SU-DHL-6 (cell line): ENCODE results near the gene NT5DC2.

Source experiments
- H2AFZ ChIP-seq: fragments of 200-600 bp; sonication (generic); 2 replicates; pipeline ENCODE4 v1.6.1; 2014; ENCODE audit warnings: low read depth, mild to moderate bottlenecking, moderate library complexity, mixed read lengths, antibody characterized with exemption, low read length; ENCODE audit not compliant: severe bottlenecking
- H3F3A ChIP-seq: fragments of 200-600 bp; shearing (Covaris generic); 2 replicates; pipeline ENCODE4 v1.6.0; 2016; ENCODE audit warnings: antibody characterized with exemption, mild to moderate bottlenecking; ENCODE audit not compliant: insufficient read depth
- H3K27ac ChIP-seq: fragments of 200-600 bp; sonication (generic); 2 replicates; pipeline ENCODE4 v1.5.1; 2016; ENCODE audit warnings: low read depth, mild to moderate bottlenecking, low read length, moderate library complexity, mixed read lengths
- H3K27me3 ChIP-seq: fragments of 200-600 bp; sonication (generic), shearing (Covaris generic); 2 replicates; pipeline ENCODE4 v1.6.0; 2014; ENCODE audit warnings: mild to moderate bottlenecking, low read length
- H3K36me3 ChIP-seq: fragments of 200-600 bp; sonication (generic); 2 replicates; pipeline ENCODE4 v1.6.1; 2014; ENCODE audit warnings: mild to moderate bottlenecking, low read length, mixed read lengths
- H3K4me2 ChIP-seq: fragments of 300-600, 200-600 bp; shearing (Covaris generic), sonication (generic); 2 replicates; pipeline ENCODE4 v1.6.0; 2014; ENCODE audit warnings: low read length, low read depth, mild to moderate bottlenecking; ENCODE audit not compliant: poor library complexity, severe bottlenecking
- H3K4me3 ChIP-seq: fragments of 200-600 bp; sonication (generic); 2 replicates; pipeline ENCODE4 v1.5.1; 2014; ENCODE audit warnings: antibody characterized with exemption, low read length, mild to moderate bottlenecking, mixed read lengths; ENCODE audit not compliant: insufficient read depth, poor library complexity, severe bottlenecking
- H3K79me2 ChIP-seq: fragments of 200-600 bp; sonication (generic); 2 replicates; pipeline ENCODE4 v1.6.1; 2014; ENCODE audit warnings: mild to moderate bottlenecking, low read length, moderate library complexity; ENCODE audit not compliant: insufficient read depth
- H3K9ac ChIP-seq: fragments of 200-600 bp; sonication (generic); 2 replicates; pipeline ENCODE4 v1.7.0; 2014; ENCODE audit warnings: mild to moderate bottlenecking, low read length
- H3K9me2 ChIP-seq: fragments of 200-600 bp; sonication (generic); replicated peaks from 2 replicates; pipeline ENCODE4 v1.6.1; 2014; ENCODE audit warnings: low read length; ENCODE audit not compliant: insufficient read depth
- H3K9me3 ChIP-seq: fragments of 200-600 bp; sonication (generic); 2 replicates; pipeline ENCODE4 v1.6.1; 2014; ENCODE audit warnings: low read length, mixed read lengths; ENCODE audit not compliant: insufficient read depth
- H4K20me1 ChIP-seq: fragments of 200-600 bp; sonication (generic); 2 replicates; pipeline ENCODE4 v1.6.1; 2014; ENCODE audit warnings: low read depth, mild to moderate bottlenecking, antibody characterized with exemption, low read length, moderate library complexity, mixed read lengths
- CTCF ChIP-seq: fragments of 200-600 bp; sonication (generic); IDR thresholded peaks from one replicate; pipeline ENCODE4 v1.5.1; 2017; ENCODE audit warnings: antibody characterized with exemption, mild to moderate bottlenecking, low read length, moderate library complexity; ENCODE audit not compliant: insufficient read depth, poor library complexity, severe bottlenecking
- EZH2phosphoT487 ChIP-seq: fragments of 200-600 bp; sonication (generic), shearing (Covaris generic); conservative IDR thresholded peaks from 2 replicates; pipeline ENCODE4 v1.6.1; 2018; ENCODE audit warnings: mild to moderate bottlenecking, antibody characterized with exemption, low read length, moderate library complexity, mixed read lengths

The NT5DC2 gene

DNA sequence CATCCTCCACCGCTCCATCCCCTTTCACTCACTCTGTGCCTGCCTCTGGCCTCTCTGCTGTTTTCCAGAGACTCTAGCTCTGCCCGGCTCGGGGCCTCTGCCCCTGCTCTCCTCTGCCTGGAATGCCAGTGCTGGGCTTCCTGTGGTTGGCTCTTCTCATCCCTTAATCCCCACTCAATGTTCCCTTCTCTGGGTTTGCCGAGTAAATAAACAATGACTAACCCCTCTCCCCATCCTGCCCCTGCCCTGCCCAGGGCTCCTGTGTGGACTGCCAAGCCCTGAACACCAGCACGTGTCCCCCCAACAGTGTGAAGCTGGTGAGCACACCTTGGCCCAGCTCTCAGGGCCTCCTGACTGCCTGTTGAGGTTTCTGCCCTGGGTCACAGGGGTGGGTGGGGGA lies 26.3 kb downstream of the NT5DC2 start:
- Histone ChIP-seq H3F3A (no peaks in the 10 kb centered on the region), H3K36me3 (no peaks in the 10 kb centered on the region), H3K27me3 (no peaks in the 10 kb centered on the region), H3K27ac (no peak overlapping the region), H3K9me3 (no peaks in the 10 kb centered on the region), H3K9ac (no peak overlapping the region), H3K4me2 (no peak overlapping the region), H4K20me1 (no peaks in the 10 kb centered on the region; the same call in 1 of the 2 replicates), H3K9me2 (no peaks in the 10 kb centered on the region), H2AFZ (no peak overlapping the region), H3K4me3 (no peak overlapping the region), H3K79me2 (no peaks in the 10 kb centered on the region)
- TF ChIP-seq EZH2phosphoT487 (no peak), CTCF (no peak)

GRCh38 chr3:52506266-52506966 lies 27.2 kb downstream of the NT5DC2 start:
- Histone ChIP-seq H3K36me3 (no peaks in the 10 kb centered on the region), H3K9ac (no peak overlapping the region), H4K20me1 (no peaks in the 10 kb centered on the region; the same call in 1 of the 2 replicates), H3K9me2 (no peaks in the 10 kb centered on the region), H2AFZ (no peak overlapping the region), H3K27me3 (no peaks in the 10 kb centered on the region), H3K4me3 (no peak overlapping the region), H3K4me2 (no peak overlapping the region), H3K79me2 (no peaks in the 10 kb centered on the region), H3K27ac (no peak overlapping the region), H3K9me3 (no peaks in the 10 kb centered on the region), H3F3A (no peaks in the 10 kb centered on the region)
- no peak for TF ChIP-seq CTCF
- TF ChIP-seq EZH2phosphoT487, result no peak

- no peak overlapping the region for H3K4me3 ChIP-seq
- H3K9me3 ChIP-seq, result no peaks in the 10 kb centered on the region
- H3K9ac ChIP-seq, result no peak overlapping the region
- no peaks in the 10 kb centered on the region for H3K79me2 ChIP-seq
- H3K27ac ChIP-seq, result no peak overlapping the region
- TF ChIP-seq CTCF (no peak), EZH2phosphoT487 (no peak)
- H3K4me2 ChIP-seq, result no peak overlapping the region
- H3K9me2 ChIP-seq, result no peaks in the 10 kb centered on the region
- no peaks in the 10 kb centered on the region; the same call in 1 of the 2 replicates for H4K20me1 ChIP-seq
- H3K27me3 ChIP-seq, result no peaks in the 10 kb centered on the region
- no peaks in the 10 kb centered on the region for H3F3A ChIP-seq
- no peaks in the 10 kb centered on the region for H3K36me3 ChIP-seq
- H2AFZ ChIP-seq, result no peak overlapping the region
These were observed 28.7 kb downstream of the NT5DC2 start for GRCh38 chr3:52504977-52505376.
